GM19351 (cell line): ENCODE data around the gene COA1.
"Not testable (repeated sequence)": the region's sequence is repeated elsewhere in the genome, so short reads cannot be mapped to it uniquely, and the experiment has no call there.

ENCODE experiments used
- ATAC-seq: cut with Tn5 transposase; IDR thresholded peaks from one replicate; pipeline ENCODE4 v1.9.1; 2021; ENCODE audit warnings: mild to moderate bottlenecking, moderate library complexity; ENCODE audit not compliant: unreplicated experiment

COA1 gene, protein sequence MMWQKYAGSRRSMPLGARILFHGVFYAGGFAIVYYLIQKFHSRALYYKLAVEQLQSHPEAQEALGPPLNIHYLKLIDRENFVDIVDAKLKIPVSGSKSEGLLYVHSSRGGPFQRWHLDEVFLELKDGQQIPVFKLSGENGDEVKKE

GRCh38 chr7:43729214-43729923 is at the start of gene COA1:
COA1 (minus strand) TSS chr7:43729523; CDS start chr7:43648614, 80,909 bp downstream.
- ATAC-seq = peak; percentile 77

- not testable (repeated sequence) for ATAC-seq
Observed at GRCh38 chr7:43778293-43779044, 49.1 kb upstream of the COA1 start.

DNA sequence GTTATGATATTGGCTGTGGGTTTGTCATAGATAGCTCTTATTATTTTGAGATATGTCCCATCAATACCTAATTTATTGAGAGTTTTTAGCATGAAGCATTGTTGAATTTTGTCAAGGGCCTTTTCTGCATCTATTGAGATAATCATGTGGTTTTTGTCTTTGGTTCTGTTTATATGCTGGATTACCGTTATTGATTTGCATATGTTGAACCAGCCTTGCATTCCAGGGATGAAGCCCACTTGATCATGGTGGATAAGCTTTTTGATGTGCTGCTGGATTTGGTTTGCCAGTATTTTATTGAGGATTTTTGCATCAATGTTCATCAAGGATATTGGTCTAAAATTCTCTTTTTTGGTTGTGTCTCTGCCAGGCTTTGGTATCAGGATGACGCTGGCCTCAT is 45.9 kb upstream of the COA1 start:
- not testable (repeated sequence) for ATAC-seq

- ATAC-seq = not testable (repeated sequence)
Observed at GRCh38 chr7:43773268-43773667, 43.9 kb upstream of the COA1 start.

- ATAC-seq = no peak
Observed at GRCh38 chr7:43771573-43771972, 42.2 kb upstream of the COA1 start.

DNA sequence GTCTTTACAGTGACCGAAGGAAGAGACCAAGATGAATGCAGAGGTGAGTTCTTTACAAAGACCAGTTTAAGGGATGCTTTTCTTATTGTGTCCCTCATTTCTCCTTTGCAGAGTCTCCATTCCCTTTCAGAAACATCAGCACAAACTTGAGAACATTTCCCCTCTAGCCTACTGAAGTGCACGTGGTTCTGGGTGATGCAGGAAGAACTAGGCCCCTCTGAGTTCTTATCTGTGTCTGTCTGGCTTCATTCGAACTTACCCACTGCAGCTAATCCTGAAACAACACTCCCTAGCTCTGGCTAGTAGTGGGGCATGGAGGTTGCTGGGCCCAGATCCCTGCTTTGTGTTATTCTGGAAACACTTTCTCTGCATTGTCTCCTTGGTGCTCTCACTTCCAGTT is 41.8 kb upstream of the COA1 start:
- no peak for ATAC-seq

- no peak for ATAC-seq
Observed at GRCh38 chr7:43769791-43770465, 40.6 kb upstream of the COA1 start.

- ATAC-seq = no peak
Observed at GRCh38 chr7:43769281-43769680, 40.0 kb upstream of the COA1 start.

DNA sequence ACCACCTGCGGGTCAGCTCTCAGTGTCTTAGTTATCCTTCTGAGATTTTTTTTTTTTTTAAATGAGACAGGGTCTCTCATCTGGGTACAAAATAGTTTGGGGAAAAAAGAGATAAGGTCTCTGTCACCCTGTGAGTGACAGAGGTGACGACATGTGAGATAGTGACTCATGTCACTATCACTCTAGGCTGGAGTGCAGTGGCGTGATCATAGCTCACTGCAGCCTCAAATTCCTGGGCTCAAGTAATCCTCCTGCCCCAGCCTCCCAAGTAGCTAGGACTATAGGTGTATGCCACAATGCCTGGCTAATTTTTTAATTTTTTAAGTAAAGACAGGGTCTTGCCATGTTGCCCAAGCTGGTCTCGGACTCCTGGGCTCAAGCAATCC is 39.6 kb upstream of the COA1 start:
- no peak for ATAC-seq

DNA sequence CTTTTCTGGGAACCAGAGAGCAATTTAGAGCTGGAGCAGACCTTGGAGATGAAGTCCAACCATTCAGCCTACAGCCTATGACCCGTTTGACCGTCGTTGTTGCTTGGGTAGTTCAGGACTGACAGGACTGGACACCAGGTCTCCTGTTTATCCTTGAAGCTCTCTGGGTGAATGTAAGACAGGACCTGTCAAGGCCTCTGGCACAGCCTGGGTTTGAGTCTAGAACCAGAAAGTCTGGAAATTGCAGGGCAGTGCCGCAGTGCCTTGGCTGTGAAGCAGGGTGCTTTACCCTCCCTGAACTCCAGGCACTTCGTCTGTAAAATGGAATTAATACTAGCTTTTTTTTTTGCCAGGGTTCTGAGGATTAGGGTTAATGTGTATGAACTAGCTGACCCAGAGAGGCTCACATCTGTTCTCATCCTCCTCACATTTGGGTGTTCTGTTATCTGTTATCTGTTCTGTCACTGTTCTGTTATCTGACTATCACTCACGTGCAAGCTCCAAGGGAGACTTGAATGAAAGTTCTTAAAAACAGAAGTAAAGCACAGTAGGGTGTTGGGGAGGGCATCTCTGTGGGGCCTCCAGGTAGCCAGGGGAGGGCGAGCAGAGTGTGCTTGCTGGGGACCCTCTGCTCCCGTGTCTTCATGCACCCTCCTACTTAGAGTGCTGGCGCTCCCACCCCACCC is 39.0 kb upstream of the COA1 start:
- no peak for ATAC-seq

DNA sequence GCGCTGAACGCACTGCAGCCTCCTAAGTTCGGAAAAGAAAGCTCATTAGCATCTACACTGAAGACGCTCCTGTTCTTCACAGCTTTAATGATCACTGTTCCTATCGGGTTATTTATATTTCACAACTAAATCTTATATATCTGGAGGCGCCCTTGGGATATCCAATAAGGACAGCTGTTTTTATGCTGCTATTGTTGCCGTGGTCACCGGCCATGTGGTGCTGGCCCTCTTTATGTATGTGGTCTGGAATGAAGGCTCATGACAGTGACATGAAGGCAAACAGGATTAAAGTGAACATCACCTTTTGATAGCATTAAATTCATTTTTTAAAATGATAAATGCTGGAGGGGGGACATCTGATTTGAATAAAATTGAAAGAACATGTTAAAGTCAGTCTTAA is 38.0 kb upstream of the COA1 start:
- no peak for ATAC-seq

GRCh38 chr7:43766564-43766963 is 37.2 kb upstream of the COA1 start:
- no peak for ATAC-seq

GRCh38 chr7:43764807-43765491 is 35.6 kb upstream of the COA1 start:
- no peak for ATAC-seq

DNA sequence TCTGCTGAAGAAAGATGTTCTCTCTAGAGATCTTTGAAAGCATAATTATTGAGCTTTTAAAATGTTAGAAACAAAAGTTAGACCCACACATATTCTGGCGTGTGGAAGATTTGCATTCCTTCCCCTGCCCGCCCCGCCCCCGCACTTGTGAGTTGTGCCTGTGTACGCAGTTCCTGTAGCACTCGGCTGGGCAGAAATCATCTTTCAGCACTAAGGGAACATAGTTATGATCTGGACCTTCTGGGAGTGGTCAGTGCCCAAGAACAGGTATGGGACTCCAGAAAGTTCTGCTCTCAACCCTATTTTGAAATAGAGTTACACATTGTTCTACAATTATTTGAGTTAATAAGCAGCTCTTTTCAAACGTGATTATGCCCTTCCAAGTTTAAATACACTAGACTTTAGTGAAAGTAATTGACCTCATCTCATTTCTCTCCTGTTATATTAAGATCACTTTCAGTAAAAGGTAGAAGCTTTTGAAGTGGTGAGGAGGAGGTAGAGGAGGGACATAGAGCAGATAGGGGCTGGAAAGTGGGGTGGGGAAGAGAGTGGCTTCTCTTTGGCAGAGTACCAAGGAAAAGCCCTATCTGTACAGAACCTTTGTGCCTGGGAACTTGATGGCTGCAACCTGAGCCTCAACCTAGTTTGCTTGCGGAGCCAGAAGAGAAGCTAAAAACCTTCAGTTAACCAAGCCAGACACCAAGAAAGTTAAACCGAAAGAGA is 34.9 kb upstream of the COA1 start:
- peak; percentile 72 for ATAC-seq

- ATAC-seq = no peak
Observed at GRCh38 chr7:43763183-43763582, 33.9 kb upstream of the COA1 start.

- ATAC-seq = no peak
Observed at GRCh38 chr7:43761938-43762692, 32.8 kb upstream of the COA1 start.

- no peak for ATAC-seq
Observed at GRCh38 chr7:43761382-43761781, 32.1 kb upstream of the COA1 start.

- no peak for ATAC-seq
Observed at GRCh38 chr7:43760861-43761260, 31.5 kb upstream of the COA1 start.
